NCI-H2081 treated with DMSO at 0.1 percent for 48 hours (cell line): Measurements from ENCODE around the gene CDH12.
A peak's percentile ranks its signal among the peaks of the same experiment; 100 is the strongest.
"Not testable (repeated sequence)": the region's sequence is repeated elsewhere in the genome, so short reads cannot be mapped to it uniquely, and the experiment has no call there.

ENCODE experiments used
- DNase-seq: peaks from one replicate; lab custom pipeline; 2025; lab: John Stamatoyannopoulos, UW

Gene CDH12

DNA sequence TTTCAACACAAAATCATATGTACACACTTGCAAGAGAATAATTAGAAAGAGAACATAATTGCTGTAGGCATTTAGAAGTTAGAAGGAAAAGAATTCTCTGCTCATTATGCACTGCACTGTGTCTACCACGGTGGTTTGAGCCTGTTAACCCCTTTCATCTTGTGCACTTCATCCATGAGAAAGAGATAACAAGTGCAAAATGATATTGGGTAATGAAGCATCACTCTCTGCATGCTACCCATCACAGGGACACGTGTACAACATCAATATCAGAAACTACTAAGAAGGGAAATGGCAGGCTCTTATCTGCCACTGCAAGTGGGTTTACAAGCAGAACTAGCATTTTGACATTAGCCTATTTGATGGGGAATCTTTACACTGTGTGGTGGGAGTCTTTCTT is 202.6 kb downstream of the CDH12 start:
- no peak for DNase-seq

DNA sequence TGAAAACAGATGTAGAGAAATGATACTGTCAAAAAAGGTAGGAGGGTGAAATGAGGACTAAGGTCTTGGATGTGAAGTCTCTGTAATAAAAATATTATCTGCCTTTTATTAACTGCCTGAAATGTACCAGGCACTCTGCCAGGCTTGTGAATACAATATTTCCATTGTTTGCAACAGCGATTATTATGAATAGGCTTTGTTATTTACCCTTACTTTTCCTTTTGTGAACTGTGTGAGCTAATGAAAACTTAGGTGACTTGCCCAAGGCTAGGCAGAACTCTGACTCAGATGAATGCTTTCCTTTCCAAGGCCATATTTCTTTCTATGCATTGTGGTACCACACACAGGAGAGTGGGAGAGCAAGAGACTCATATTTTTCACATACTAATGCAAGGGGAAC is 204.1 kb downstream of the CDH12 start:
- DNase-seq = peak; percentile 60

- DNase-seq = no peak
These were observed 208.3 kb downstream of the CDH12 start for GRCh38 chr5:22644859-22645258.

DNA sequence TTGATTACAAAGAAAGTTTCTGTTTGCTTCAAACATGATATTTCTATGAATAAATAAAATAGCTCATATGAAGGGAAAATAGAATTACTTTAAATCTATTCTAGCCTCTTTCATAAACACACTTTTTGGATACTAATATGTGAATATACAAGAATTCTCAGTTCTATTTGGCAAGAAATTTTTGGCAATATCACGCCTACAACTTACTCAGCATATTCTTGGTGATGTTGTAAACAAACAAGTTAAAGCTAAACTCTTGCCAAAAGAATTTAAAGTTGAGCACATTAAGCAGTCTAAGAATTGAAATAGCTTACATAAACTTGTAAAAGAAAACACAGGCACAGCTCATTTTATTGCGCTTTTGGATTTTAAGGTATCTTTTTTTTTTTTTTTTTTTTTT is 209.8 kb downstream of the CDH12 start:
- no peak for DNase-seq

GRCh38 chr5:22631683-22632082 is 221.5 kb downstream of the CDH12 start:
- DNase-seq = no peak

- DNase-seq = no peak
These were observed 226.1 kb downstream of the CDH12 start for GRCh38 chr5:22627029-22627428.

GRCh38 chr5:22625451-22625850 is 227.7 kb downstream of the CDH12 start:
- DNase-seq = no peak

- no peak for DNase-seq
These were observed 232.1 kb downstream of the CDH12 start for GRCh38 chr5:22621084-22621483.

- no peak for DNase-seq
These were observed 237.2 kb downstream of the CDH12 start for GRCh38 chr5:22615964-22616363.

- DNase-seq = no peak
These were observed 238.6 kb downstream of the CDH12 start for GRCh38 chr5:22614486-22615094.

DNA sequence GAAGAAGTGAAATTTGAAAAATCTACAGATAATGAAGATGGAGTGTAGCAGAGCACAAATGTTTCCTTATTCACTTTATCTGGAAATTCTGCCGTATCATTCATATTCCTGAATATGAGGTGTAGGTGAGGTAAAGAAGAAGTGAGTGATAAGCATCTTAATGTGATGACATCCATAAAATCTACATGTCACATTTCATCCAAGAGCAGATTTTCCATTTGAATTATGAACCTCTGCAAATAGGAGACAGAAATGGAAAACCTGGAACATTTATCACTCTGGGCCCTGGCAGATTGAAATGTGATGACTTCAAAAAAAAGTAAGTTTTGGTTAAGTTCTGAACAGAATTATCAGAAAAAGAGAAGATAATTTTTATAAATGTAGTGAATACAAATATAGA is 240.2 kb downstream of the CDH12 start:
- DNase-seq = no peak

DNA sequence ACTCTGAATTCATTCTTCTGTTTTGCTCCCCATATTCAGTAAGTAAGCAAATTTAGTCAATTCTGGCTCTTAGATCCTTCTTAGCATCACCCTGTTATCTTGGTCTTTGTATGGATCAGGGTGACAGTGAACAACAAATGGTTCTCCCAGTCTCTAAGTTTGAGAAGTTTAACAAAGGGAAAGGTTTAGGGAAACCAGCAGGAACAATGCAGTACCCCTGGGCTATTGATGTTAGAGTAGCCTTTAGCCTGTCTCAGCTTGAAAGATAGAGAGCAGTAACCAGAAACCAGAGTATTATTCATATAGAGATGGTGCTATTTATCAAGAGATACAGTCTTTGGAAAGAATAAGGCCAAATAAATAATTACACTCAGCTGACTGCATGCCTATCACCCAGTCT is 241.8 kb downstream of the CDH12 start:
- DNase-seq = no peak

- not testable (repeated sequence) for DNase-seq
These were observed 245.6 kb downstream of the CDH12 start for GRCh38 chr5:22607498-22607897.

DNA sequence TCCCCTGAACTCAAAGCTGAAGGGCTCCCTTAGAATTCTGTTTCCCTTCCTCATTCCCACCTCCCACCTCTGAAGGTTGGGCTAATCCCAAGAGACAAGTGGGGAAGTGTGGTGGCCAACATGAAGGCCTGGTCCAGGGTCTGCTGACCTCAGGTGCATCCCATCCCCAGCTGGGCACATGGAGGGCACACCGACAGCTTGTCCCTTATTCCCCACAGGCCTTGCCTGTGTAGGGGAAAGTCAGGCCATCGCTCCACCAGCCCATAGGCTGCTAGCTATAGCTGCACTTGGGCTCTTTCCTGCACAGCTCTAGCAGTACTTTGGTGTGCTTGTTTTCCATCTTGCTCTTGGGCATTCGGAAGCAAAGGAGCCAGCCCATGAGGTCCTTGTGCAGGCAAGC is 247.7 kb downstream of the CDH12 start:
- DNase-seq = no peak

GRCh38 chr5:22604711-22605110 is 248.4 kb downstream of the CDH12 start:
- DNase-seq = no peak

- DNase-seq = no peak
These were observed 254.3 kb downstream of the CDH12 start for GRCh38 chr5:22598796-22599195.

GRCh38 chr5:22596404-22596970 is 256.7 kb downstream of the CDH12 start:
- DNase-seq = no peak

- no peak for DNase-seq
These were observed 258.7 kb downstream of the CDH12 start for GRCh38 chr5:22594491-22594890.

- DNase-seq = no peak
These were observed 259.6 kb downstream of the CDH12 start for GRCh38 chr5:22593592-22593991.

- no peak for DNase-seq
These were observed 261.7 kb downstream of the CDH12 start for GRCh38 chr5:22591461-22591860.

DNA sequence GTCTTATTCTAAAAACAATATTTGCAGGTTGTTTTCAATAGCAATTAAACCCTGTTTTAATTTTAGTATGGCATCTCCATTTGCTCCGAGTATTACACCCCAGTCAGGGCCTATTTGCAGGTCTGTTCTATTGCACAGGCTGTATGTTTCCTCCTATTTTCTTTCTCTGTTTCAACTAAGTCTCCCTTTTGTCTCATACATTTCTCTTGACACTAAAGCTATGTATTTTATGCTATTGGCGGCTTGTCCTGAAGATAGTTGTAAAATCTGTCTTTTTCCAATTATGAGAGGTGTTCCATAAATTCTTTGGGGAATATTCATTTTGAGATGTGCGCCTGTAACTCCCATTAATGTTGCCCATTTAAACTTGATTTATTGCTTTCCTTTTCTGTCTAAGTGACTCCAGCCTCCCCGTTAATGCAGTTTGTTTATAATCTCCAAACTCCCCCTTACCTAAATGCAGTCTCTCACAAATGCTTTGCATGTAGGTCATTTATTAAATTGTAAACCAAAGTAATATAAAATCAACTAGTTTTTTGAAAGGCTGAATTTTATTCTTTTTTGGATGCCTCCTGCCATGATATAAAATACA is 262.4 kb downstream of the CDH12 start:
- DNase-seq = no peak

DNA sequence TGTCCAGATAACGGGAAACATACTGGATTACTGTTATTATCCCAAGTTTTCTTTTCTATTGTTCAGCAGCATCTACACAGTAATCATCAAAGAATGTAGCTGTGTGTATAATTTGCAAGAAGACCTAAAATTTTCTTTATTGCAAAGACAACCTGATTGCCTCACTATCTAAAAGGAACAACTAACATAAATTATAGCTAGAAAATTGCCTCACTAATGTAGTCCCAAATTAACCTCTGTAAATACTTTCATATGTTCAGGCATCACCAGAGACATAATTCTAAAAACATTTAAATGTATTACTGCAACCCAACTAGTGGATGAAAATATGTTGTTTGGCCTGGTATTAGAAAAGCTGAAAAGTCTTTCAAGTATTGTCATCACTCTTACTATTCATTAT is 275.4 kb downstream of the CDH12 start:
- peak; percentile 56 for DNase-seq

DNA sequence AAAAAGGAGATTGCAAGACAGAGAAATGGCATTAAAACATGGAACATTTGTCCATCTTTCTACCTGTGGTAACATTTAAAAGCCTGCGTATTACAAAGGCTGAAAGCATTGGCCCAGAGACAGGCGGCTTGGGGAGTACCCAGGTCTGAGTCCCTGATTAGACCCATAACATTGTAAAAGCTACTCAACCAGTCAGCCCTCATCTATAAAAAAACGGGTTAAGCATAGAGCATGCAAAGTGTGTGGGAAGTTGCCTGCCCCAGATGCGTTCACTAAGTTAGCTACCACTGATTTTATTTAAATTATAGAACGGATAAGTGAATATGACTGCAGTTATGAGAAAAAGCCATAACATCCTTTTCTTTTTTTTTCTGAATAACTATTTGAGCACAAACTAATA is 276.1 kb downstream of the CDH12 start:
- no peak for DNase-seq

- no peak for DNase-seq
These were observed 280.2 kb downstream of the CDH12 start for GRCh38 chr5:22572941-22573340.
